Dermis microvascular lymphatic vessel endothelial cell (primary cell): ENCODE results near the gene PPP1CA. TPM values are rescaled to one million over a fixed set of nuclear protein-coding genes. Genes with fewer than 3 reads are reported as not detected.
A peak's percentile ranks its signal among the peaks of the same experiment; 100 is the strongest.
"Not testable (repeated sequence)": the region's sequence is repeated elsewhere in the genome, so short reads cannot be mapped to it uniquely, and the experiment has no call there.

Experiments
- DNase-seq, 2 donors: peaks; one replicate each; pipeline versions ENCODE4 v3.0.0 to v3.0.0-alpha.2; 2010; ENCODE audit warnings: low read depth in 2 of 2
- total RNA-seq: library from RNA; depleted of rRNA; stranded (reverse); fragments of >200 nt; gene quantifications from 2 replicates; pipeline ENCODE4 v1.2.1, GENCODE V29; 2014

The PPP1CA gene
- total RNA-seq, 1 donor from 2014 or later = 234 TPM

GRCh38 chr11:67404515-67405195 is 3.0 kb upstream of the PPP1CA start:
- DNase-seq = no peak

DNA sequence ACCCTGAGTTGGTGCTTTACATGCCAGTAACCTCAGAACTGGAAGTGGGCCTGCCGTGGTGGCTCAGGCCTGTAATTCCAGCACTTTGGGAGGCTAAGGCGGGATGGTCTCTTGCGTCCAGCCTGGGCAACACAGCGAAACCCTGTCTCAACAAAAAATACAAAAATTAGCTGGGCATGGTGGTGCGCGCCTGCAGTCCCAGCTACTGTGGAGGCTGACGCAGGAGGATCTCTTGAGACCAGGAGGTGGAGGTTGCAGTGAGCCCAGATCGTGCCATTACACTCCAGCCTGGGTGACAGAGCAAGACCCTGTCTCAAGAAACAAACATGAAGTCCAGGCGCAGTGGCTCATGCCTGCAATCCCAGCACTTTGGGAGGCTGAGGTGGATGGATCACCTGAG is 1.4 kb upstream of the PPP1CA start:
- not testable (repeated sequence) for DNase-seq

- DNase-seq = not testable (repeated sequence)
These were observed 658 bp upstream of the PPP1CA start for GRCh38 chr11:67402192-67402839.

DNA sequence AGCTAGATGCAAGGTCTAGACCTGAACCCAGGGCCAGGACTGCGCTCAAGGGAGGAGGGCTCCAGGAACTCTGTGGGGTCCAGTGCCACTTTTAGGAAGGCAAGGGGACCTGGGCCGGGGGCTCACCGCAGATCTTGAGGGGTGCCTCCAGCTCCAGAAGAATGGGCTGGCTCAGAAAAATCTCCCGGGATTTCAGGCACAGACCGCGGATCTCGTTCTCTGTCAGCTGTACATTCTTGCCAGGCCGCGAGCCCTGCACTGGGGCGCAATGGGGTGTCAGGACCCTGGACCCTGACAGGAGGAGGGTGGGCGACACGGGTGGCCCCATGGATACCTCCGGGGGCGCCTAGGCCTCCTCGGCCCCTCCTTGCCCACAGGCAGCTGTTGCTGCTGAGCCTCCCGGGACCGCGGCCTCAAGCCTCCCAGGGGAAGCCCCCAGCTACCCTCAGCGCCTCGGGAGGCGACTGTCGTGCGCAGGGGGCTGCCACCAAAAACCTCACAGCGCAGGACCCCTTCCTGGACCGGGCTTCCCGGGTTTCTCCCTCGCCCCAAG is 640 bp downstream of the PPP1CA start:
- DNase-seq = peak in 1 of 2 donors; percentile 11

DNA sequence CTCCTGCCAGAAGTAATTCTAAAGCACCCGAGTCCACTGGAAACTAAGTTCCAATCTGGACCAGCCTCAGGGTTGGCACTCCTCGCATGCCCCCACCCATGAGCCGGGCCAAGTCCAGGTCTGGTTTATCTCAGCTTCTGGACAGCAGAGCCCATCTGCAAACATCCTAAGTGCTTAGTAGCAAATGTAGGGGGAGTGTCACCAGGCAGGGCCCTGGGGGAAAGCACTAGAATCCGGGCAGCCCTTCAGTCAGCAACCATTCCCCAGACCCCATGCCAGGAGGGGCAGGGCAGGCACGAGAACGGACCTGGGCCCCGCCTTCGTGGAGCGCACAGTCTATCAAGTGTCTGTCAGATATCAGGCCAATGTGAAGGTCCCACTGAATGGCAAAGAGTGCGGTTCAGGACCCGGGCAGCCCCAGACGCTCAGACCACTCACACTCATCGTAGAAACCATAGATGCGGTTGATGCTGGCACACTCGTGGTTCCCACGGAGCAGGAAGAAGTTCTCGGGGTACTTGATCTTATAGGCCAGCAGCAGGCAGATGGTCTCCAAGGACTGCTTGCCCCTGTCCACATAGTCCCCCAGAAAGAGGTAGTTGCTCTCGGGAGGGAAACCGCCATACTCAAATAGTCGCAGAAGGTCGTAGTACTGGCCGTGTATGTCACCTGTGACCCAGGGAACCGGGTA is 1.3 kb downstream of the PPP1CA start:
- no peak for DNase-seq

- no peak for DNase-seq
These were observed 2.7 kb downstream of the PPP1CA start for GRCh38 chr11:67398661-67399563.

GRCh38 chr11:67397986-67398660 is 3.5 kb downstream of the PPP1CA start:
- DNase-seq = no peak

- no peak for DNase-seq
These were observed 4.1 kb downstream of the PPP1CA start for GRCh38 chr11:67397536-67397935.

DNA sequence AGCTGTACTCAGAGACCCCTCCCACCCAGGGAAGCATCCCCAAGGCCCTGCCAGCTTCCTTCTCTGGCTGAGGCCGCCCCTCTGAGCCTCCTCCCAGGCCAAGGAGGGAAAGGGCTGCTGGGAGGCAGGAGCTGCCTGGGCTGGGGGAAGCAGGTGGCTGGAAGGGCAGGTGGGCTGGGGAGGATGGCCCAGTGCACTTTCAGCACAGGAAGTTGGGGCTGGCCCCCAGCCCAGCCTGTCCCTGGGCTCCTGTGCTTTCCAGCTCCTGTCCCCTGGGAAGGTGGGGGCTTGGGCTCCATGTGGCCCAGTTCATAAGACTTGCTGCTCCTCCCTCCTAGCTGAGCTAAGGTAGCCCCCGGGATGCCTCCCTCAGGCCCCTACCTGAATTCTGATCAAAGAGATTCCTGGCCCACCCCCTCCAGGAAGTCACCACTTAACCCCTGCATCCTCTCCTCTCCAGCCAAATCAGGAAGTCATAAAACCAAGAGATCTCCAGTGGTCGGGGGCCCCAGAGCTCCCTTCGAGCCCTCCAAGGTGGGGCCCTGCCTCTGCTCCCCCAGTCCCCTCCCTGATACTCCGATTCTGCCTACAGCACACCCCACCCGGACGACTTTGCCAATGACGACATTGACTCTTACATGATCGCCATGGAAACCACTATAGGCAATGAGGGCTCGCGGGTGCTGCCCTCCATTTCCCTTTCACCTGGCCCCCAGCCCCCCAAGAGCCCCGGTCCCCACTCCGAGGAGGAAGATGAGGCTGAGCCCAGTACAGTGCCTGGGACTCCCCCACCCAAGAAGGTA is 4.9 kb downstream of the PPP1CA start:
- peak in 1 of 2 donors; percentile 12 for DNase-seq

GRCh38 chr11:67396259-67396581 is 5.4 kb downstream of the PPP1CA start:
- no peak for DNase-seq

GRCh38 chr11:67395555-67396258 is 6.0 kb downstream of the PPP1CA start:
- no peak for DNase-seq

GRCh38 chr11:67393990-67394389 is 7.7 kb downstream of the PPP1CA start:
- no peak for DNase-seq

DNA sequence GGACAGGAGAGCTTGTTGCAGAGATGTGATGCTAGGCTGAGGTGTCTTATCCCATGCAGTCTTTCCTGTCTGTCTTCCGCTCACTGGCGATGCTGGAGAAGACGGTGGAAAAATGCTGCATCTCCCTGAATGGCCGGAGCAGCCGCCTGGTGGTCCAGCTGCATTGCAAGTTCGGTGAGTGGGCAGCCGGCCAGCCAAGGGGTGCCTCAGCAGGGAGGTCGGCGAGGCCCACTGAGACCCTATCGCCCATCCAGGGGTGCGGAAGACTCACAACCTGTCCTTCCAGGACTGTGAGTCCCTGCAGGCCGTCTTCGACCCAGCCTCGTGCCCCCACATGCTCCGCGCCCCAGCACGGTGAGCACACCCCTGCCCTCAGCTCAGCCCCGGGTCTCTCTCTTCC is 8.2 kb downstream of the PPP1CA start:
- no peak for DNase-seq

GRCh38 chr11:67392183-67392715 is 9.4 kb downstream of the PPP1CA start:
- peak in 1 of 2 donors; percentile 22 for DNase-seq

DNA sequence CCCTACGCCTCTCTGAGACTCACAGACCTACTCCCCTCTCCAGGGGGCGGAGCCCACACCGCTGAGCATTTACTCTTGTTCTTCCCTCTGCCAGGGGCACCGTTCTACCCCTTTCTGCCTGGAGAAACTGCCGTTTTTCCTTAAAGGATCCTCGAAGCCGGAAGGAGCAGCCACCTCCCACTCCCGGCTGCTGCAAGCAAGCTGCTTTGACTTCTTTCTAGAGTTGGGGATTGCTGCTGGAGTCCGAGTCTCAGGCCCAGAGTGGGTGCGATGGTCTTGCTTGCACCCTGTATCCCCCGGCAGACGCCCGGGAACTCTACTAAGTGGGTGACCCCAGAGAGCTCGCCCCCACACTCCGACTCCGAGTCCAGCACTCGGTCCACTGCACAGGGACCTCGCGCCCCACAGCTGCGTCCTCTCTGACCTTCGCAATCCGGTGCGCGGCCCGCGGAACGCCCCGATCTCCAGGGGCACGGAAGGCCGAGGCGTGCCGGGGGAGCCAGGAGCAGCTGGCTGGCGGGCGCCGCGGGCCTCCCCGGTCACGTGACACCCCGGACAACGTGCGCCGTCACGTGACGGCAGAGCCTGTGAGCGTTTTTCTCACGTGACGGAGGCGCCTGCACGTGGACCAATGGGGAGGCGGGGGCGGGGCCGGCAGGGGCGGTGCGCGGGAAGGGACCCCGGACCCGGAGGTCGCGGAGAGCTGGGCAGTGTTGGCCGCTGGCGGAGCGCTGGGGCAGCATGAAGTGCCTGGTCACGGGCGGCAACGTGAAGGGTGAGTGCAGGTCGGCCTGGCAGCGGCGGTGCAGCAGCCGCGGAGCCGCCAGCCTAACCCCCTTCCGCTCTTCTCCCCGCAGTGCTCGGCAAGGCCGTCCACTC is 10.1 kb downstream of the PPP1CA start, which contains the start of gene RAD9A:
TSS of gene RAD9A (plus strand) at position 683 of the 879 bp plus-strand sequence. CDS start at position 742, 59 bp downstream.
- DNase-seq = peak; percentile 84 to 96

- DNase-seq = no peak
These were observed 10.7 kb downstream of the PPP1CA start for GRCh38 chr11:67390947-67391303.

- DNase-seq = peak; percentile 25 to 49
These were observed 12.2 kb downstream of the PPP1CA start for GRCh38 chr11:67389477-67389876.

DNA sequence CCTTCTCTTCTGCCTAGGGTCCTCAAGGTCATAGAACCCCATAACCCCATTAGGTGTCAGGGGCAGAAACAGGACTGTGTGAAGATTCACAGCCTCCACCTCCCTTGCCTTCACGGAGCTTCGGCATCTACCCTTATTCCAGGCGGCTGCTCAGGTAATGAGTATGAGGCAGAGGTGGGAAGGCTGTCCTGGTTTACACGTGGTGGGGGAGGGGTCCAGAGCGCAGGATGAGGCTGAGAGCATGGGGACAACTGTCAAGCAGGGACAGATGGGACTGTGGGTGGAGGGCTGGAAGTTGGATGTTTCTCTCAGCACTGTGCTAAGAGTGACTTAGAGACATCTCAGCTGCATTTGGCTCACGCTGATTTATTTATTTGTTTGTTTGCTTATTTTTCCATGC is 14.1 kb downstream of the PPP1CA start:
- no peak for DNase-seq
